GM18858 (cell line): ENCODE results near the gene MECP2.

Experiments
- ATAC-seq: cut with Tn5 transposase; IDR thresholded peaks from one replicate; pipeline ENCODE4 v1.9.1; 2021; ENCODE audit not compliant: unreplicated experiment

MECP2 gene

GRCh38 chrX:154064637-154065435, 32.7 kb downstream of the MECP2 start:
- no peak for ATAC-seq

DNA sequence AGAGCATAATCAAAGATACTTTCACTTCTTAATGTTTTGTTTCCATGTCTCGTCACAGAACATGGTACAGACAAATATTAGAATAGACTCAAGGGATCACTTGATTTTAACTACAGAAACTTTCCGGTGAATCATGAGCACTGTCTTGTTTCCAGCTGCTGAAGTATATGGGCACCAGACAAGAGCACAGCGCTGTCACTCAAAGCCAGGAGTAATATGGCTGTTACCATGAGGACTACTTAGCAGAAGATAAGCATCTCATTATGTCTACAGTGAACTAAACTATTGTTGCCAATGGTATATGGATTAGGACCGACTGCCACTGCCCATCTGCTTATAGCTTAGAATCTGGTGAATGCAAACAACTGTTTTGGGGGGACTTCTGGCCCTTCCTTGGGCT, 34.3 kb downstream of the MECP2 start:
- no peak for ATAC-seq

DNA sequence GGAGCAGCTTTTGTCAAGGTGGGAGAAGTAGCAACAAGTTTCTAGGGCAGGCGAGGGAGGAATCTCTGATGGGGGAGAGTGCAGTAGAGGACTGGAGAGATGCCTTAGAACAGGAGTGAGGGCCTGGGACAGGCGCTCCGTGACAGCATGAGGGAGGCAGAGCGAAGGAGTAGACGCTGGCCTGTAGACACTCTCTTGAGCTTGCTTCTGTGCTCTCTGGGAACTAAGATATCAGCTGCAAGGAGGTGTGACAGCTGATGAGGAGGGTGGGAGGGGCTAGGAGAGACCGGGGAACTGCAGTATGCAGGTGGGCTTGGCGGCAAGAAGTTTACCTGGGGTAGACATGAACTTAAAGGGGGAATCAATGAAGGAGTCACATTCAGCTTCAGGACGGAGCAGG, 35.7 kb downstream of the MECP2 start:
- ATAC-seq = no peak

DNA sequence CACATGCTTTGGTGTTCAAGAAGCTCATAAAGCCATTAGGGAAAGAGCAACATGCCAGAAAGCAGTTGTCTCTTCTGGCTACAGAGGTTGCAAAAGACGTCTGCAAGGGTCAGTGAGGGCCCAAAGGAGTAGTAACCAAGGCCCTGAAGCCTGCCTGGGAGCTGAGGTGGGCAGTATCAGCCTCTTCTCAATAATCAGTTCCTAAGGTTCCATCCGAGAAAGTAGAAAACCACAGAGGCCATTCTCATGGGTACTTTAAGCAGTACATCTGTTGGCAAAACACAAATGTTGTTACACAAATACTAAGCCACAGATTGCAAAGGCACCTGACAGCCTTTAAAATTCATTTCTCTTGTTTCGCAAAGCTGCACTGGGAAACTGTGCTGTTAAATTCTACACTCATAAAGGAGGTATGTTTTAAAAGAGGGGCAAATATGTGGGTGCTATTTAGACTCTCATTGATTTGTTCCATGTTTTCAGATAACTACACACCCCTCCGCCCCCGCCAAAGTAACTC, 37.7 kb downstream of the MECP2 start:
- no peak for ATAC-seq

GRCh38 chrX:154059231-154059630, 38.3 kb downstream of the MECP2 start:
- no peak for ATAC-seq

DNA sequence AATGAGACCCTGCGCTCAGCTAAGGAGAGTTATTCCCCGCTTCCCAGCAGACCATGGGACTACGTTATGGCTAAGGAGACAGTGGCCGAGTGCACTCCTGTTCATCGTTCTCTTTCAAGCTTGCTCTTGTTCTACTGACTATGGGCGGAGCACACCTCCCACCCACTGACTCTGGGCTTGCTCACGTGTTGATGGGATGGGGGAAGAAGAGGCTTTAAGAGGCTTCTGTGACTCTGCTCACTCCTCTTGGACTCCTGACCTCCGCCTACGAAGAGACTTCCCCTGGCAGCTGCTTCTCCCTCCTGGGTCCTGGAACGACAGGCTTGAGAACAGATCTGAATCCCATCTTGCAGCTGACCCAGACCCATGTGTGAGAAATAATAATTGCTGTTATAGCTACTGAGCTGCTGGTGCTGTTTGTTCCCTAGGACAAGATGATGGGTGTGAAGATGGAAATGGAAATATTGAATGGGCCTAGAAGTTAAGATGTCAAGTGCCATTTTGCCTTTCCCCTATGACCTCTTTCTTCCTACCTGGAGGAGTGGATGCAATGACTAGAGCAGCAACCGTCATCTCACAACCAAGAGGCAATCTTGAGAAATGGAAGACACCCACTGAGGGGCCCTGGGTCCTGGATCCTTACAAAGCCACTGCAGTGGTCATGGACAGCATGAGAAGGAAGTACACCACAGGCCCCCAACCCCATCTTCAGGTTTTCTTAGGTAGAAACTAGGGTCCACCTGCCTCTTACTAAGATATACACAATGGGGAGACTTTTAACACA, 39.1 kb downstream of the MECP2 start:
- ATAC-seq = no peak

DNA sequence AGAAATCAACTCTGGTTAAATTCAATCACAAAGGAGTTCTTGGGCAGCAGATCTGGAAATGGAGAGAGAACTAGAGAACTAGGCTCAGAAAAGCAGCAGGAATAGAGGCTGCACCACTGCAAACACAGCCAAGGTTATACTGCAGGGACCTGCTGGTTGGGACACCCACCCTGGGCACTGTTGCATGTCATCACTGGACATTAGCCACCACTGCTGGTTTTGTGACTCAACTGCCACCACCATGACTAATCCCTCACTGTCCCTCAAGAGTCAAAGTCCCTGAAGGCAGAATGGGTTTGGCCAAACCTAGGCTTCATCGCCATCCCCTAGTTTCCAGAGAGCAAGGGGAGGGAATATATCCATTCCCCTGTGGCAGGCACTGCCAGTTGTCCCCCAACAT, 39.7 kb downstream of the MECP2 start:
- ATAC-seq = no peak

DNA sequence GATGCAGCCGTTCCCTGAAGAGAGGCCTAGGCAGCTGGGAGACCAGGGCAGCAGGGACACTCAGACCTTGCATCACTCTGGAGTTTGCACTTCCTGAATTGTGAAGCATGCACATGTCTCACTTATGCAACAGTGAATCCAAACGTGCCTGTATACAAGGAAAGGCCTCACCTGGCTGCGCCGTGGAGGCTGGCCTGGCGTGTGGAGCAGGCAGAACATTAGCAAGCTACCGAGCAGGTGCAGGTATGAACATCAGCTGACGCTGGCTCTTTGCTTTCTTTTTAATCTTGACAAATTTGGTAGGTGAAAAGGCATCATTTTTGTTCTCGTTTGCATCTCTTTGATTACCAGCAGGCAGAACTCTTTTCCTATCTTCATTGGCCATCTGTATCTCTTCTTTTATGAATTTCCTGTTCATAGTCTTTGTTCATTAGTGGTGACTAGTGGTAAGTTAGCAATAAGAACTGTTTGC, 40.7 kb downstream of the MECP2 start:
- no peak for ATAC-seq

GRCh38 chrX:154051201-154051810, 46.2 kb downstream of the MECP2 start:
- ATAC-seq = no peak

DNA sequence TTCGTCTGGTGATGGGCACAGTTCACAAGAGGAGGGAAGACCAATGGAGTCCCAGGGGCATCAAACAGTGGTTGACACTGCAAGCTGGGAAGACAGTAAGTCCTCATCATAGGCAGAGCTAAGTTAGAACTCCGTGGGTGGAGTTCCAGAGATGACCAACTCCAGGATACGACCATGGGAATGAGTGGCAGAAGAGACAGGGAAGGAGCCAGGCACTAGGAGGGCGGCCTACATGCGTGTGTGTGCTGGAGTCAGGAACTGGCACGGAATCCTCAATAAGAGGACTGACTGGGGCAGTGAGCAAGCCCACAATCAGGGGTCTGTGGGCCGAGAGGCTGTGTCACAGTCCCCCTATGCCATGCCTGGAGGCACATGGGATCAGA, 47.4 kb downstream of the MECP2 start:
- ATAC-seq = no peak

DNA sequence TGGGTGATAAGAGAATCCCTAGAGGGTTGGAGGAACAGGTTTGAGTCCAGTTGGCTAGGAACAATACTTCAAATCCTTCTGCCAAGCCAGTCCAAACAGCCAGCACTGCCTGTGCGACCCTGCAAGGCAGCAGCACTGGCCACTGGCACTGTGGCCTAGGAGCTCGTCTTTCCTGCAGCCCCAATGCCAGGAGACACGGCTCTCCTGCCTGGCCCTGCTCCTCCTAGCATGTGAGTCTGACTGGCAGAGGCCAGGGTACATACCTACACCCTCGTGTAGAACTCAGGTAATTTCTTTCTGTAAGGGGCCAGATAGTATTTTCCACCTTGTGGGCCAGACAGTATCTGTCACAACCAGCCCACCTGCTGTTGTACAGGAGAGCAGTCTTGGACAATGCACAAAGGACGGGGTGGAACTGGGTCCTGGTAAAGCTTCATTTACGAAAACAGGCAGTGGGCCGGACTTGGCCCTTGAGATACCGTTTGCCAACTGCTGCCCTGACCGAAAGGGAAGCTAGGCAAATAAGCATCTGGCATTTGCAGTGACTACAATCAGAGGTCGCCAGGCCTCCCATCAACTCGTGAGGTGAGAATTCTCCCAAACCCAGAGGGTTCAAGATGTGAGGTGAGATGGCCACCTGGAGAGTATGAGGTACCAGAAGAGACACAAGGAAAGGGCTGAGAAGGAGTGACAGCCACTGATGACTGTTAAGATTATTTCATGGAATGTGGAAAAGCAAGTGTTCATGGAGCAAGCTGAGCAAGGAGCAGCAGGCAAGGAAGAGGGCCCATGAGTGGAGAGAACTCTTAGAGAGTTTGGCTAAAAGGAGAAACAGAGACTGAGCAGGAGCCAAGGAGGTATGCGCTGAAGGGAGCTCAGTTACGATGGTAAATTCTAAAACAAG, 48.1 kb downstream of the MECP2 start:
- ATAC-seq = no peak

- no peak for ATAC-seq
Measured at GRCh38 chrX:154048398-154048797, 49.1 kb downstream of the MECP2 start.

GRCh38 chrX:154046940-154047610, 50.4 kb downstream of the MECP2 start:
- ATAC-seq = no peak

DNA sequence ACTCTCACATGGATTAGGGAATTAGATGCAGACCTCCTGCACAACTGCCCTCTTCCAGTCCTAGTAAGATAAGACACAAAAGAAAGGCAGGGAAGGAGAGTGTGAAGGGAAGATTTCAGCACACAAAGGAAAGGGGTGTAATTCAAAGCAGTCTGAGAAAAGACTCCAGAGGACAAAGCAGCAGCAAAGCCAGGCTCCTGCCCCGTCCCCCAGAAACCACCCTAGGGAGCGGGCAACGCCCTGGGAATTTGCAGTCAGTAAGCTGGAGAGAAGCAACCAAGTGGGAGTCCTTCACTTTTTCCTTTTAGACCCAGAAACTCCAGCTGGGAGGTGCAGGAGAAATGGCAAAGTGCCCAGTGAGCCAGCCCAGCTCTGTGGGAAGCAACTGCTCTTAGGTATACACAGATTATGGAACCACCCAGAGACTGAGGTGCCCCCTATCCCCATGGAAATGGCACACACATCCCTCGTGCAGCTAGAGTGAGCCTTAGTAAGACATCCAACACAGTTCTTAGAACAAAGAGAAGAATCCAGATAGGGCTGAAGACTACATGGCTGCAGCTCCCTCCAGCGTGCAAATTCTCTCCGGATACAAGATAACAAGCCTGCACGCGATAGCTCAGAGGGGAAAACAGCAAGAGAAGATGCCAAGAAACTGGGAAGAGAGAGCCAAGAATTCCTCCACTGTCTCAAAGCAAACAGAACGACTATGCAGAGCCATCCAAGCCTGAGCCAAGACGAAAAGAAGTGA, 51.3 kb downstream of the MECP2 start:
- no peak for ATAC-seq

DNA sequence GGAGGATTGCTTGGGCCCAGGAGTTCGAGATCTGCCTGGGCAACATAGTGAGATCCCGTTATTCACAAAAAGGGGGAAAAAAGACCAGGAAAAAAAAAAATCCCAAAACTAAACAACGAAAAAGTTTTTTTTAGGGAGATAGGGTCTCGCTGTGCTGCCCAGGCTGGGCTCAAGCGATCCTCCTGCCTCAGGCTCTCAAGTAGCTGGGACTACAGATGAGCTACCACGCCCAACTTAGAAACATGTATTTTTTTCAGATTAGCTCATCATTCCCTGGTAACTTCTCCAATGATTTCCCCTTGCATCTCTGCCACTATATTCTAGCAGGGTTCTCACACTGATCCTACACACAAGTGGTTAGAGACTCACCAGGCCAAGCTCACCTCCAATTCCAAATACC, 53.4 kb downstream of the MECP2 start:
- ATAC-seq = no peak

DNA sequence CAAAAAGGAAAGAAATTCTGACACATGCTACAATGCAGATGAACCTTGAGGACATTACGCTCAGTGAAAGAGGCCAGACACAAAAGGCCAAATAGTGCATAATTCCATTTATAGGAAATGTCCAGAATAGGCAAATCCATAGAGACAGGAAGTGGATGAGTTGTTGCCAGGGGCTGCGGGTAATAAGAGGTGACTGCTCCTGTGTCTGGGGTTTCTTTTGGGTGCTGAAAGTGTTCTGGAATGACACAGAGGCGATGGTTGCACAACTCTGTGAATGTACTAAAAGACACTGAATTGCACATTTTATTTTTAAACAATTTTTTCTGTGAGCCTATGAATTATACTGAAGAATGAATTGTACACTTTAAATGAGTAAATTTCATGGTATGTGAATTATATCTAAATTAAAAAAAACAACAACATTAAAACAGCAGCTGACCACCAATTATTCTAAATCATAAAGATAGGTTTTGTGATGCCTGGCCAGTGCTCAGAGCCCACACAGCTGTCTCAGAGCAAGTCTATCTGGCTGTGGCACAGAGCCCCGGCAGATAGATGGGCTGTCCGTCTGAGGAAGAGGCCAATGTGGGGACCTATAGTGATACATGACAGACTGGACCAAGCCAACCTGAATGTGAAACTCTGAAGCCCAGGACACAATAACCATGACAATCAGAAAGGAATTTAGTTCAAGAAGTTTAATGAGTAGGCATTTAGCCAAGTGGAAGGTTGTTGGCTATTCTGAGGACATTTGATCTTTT, 54.3 kb downstream of the MECP2 start:
- no peak for ATAC-seq

DNA sequence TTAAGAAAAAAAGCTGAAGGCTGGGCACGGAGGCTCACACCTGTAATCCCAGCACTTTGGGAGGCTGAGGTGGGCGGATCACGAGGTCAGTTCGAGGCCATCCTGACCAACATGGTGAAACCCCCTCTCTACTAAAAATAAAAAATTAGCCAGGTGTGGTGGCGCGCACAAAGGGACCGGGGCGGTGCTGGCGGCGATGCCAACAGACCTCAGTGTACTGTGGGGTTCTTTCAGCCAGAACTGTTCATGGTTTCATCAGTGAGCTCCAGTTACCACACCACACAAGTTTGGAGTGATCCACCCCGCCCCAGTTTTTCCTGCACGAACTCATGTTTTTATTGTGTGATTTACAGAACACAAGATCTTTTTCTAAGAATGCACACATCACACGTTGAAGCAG, 56.7 kb downstream of the MECP2 start:
- no peak for ATAC-seq

DNA sequence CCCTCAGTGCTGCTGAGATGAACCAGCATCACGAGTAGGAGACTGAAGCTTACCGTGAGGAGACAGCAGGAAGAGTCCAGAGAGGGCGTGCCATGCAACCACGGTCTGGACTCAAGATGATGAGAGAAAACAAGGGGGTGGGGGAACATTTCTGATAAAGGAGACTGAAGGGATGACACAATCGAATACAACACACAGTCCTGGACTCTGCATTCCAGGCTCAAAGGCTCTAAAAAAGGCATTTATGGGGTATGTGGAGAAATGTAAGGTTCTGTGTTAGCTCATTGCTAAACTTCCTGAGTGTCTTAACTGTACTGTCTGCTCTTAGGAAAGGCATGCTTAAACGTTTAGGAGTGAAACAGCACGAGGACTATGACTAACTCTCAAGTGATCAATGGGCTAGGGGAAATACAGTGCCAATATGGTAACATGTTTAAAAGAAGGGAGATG, 57.2 kb downstream of the MECP2 start:
- ATAC-seq = no peak

DNA sequence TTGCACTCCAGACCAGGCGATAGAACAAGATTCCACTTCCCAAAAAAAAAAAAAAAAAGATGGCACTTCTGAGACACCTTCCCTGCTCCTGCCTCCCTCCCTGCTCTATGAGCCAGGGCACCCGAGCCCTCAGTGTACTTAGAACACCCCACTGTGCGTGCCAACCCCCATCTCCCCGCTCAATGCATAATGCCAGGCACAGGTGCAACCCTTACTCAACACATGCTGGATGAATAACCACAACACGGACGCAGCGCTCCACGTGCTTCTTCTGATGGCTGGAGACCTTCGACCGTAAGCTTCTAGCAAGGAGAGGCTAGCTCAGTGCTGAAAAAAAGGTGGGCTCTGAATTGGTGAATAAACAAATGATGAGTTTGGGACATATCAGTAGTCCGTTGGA, 57.9 kb downstream of the MECP2 start:
- ATAC-seq = no peak
